H9 (cell line): ENCODE data around the gene MBNL1. TPM values are rescaled to one million over a fixed set of nuclear protein-coding genes. Genes with fewer than 3 reads are reported as not detected.

Source experiments
- DNase-seq: peaks from one replicate; pipeline ENCODE4 v3.0.0-alpha.2; 2017
- H2AFZ ChIP-seq: one replicate; pipeline ENCODE4 v1.6.1; 2013; ENCODE audit warnings: mild to moderate bottlenecking, low read length, control low read depth, moderate library complexity
- H2AK5ac ChIP-seq: 2 replicates; pipeline ENCODE4 v1.6.1; 2013; ENCODE audit warnings: low read length, control low read depth, mixed read lengths; ENCODE audit not compliant: insufficient read length
- H2BK120ac ChIP-seq: one replicate; pipeline ENCODE4 v1.6.1; 2013; ENCODE audit warnings: low read depth, mild to moderate bottlenecking, low read length, control low read depth, inconsistent platforms; ENCODE audit not compliant: poor library complexity, severe bottlenecking
- H2BK12ac ChIP-seq: 2 replicates; pipeline ENCODE4 v1.6.1; 2013; ENCODE audit warnings: low read length, control low read depth, mixed read lengths, low read depth; ENCODE audit not compliant: insufficient read length
- H2BK15ac ChIP-seq: 2 replicates; pipeline ENCODE4 v1.6.1; 2013; ENCODE audit warnings: low read depth, low read length, control low read depth
- H2BK20ac ChIP-seq: one replicate; pipeline ENCODE4 v1.6.1; 2013; ENCODE audit warnings: low read depth, mild to moderate bottlenecking, low read length, control low read depth, inconsistent platforms; ENCODE audit not compliant: poor library complexity, severe bottlenecking
- H2BK5ac ChIP-seq: 2 replicates; pipeline ENCODE4 v1.6.1; 2013; ENCODE audit warnings: low read length, control low read depth, mixed read lengths; ENCODE audit not compliant: insufficient read length
- H3K14ac ChIP-seq: 2 replicates; pipeline ENCODE4 v1.6.1; 2013; ENCODE audit warnings: low read length, control low read depth; ENCODE audit not compliant: insufficient read depth
- H3K18ac ChIP-seq: 2 replicates; pipeline ENCODE4 v1.6.1; 2013; ENCODE audit warnings: low read depth, mild to moderate bottlenecking, mixed read lengths, low read length, control low read depth; ENCODE audit not compliant: insufficient read length
- H3K23ac ChIP-seq: 2 replicates; pipeline ENCODE4 v1.6.1; 2013; ENCODE audit warnings: low read length, control low read depth, mixed read lengths, low read depth; ENCODE audit not compliant: insufficient read length
- H3K23me2 ChIP-seq: 2 replicates; pipeline ENCODE4 v1.6.1; 2013; ENCODE audit warnings: low read depth, mild to moderate bottlenecking, mixed read lengths, low read length, control low read depth; ENCODE audit not compliant: insufficient read length, poor library complexity, severe bottlenecking
- H3K27ac ChIP-seq: 2 replicates; pipeline ENCODE4 v1.5.1; 2013; ENCODE audit warnings: low read length, control low read depth, mixed read lengths, low read depth; ENCODE audit not compliant: insufficient read length
- H3K27me3 ChIP-seq: 2 replicates; pipeline ENCODE4 v1.6.1; 2013; ENCODE audit warnings: low read length, control low read depth, inconsistent platforms; ENCODE audit not compliant: insufficient read depth
- H3K4ac ChIP-seq: 2 replicates; pipeline ENCODE4 v1.6.1; 2013; ENCODE audit warnings: low read depth, mild to moderate bottlenecking, control low read depth, inconsistent platforms, low read length, moderate library complexity
- H3K4me1 ChIP-seq: 2 replicates; pipeline ENCODE4 v1.6.1; 2013; ENCODE audit warnings: low read length, control low read depth, inconsistent platforms; ENCODE audit not compliant: insufficient read depth
- H3K4me2 ChIP-seq: 2 replicates; pipeline ENCODE4 v1.6.1; 2013; ENCODE audit warnings: low read length, control low read depth, mixed read lengths; ENCODE audit not compliant: insufficient read length, insufficient read depth
- H3K56ac ChIP-seq: 2 replicates; pipeline ENCODE4 v1.6.1; 2013; ENCODE audit warnings: low read depth, mild to moderate bottlenecking, mixed read lengths, low read length, control low read depth; ENCODE audit not compliant: insufficient read length
- H3K79me1 ChIP-seq: 2 replicates; pipeline ENCODE4 v1.6.1; 2013; ENCODE audit warnings: low read depth, mild to moderate bottlenecking, moderate library complexity, low read length, control low read depth, inconsistent platforms; ENCODE audit not compliant: insufficient read depth, poor library complexity, severe bottlenecking
- H3K79me2 ChIP-seq: 2 replicates; pipeline ENCODE4 v1.6.1; 2013; ENCODE audit warnings: low read length, control low read depth, inconsistent platforms; ENCODE audit not compliant: insufficient read depth
- H3K9ac ChIP-seq: 2 replicates; pipeline ENCODE4 v1.6.1; 2013; ENCODE audit warnings: low read length, control low read depth, mixed read lengths; ENCODE audit not compliant: insufficient read length; ENCODE audit errors: extremely low read depth
- H3K9me3 ChIP-seq: one replicate; pipeline ENCODE4 v1.6.1; 2013; ENCODE audit warnings: low read depth, low read length, inconsistent platforms; ENCODE audit not compliant: control insufficient read depth
- H3T11ph ChIP-seq: one replicate; pipeline ENCODE4 v1.6.1; 2013; ENCODE audit warnings: mild to moderate bottlenecking, low read length, control low read depth, inconsistent platforms
- H4K20me1 ChIP-seq: one replicate; pipeline ENCODE4 v1.6.1; 2013; ENCODE audit not compliant: control insufficient read depth, insufficient read length, insufficient read depth
- H4K5ac ChIP-seq: 2 replicates; pipeline ENCODE4 v1.6.1; 2013; ENCODE audit warnings: low read depth, mild to moderate bottlenecking, mixed read lengths, low read length, control low read depth; ENCODE audit not compliant: insufficient read length
- H4K8ac ChIP-seq: replicated peaks from 2 replicates; pipeline ENCODE4 v1.6.1; 2013; ENCODE audit warnings: low read length, control low read depth, mixed read lengths, low read depth; ENCODE audit not compliant: insufficient read length
- H4K91ac ChIP-seq: 2 replicates; pipeline ENCODE4 v1.6.1; 2013; ENCODE audit warnings: low read depth, mild to moderate bottlenecking, moderate library complexity, mixed read lengths, low read length, control low read depth; ENCODE audit not compliant: insufficient read length
- H3K27ac Mint-ChIP-seq, 3 experiments: 2 replicates in 2 of 3; 3 replicates in 1 of 3; pipeline ENCODE4 v1.8.0; 2020 to 2021; ENCODE audit warnings: mixed read lengths in 3 of 3, mild to moderate bottlenecking in 1 of 3, moderate library complexity in 1 of 3
- H3K27me3 Mint-ChIP-seq: 2 replicates; pipeline ENCODE4 v1.8.0; 2021; ENCODE audit warnings: low read depth, mild to moderate bottlenecking, moderate library complexity, mixed read lengths
- H3K36me3 Mint-ChIP-seq, 3 experiments: 2 replicates in 2 of 3; 3 replicates in 1 of 3; pipeline ENCODE4 v1.8.0; 2020 to 2021; ENCODE audit warnings: low read depth in 3 of 3, mixed read lengths in 3 of 3; ENCODE audit not compliant: insufficient read depth in 1 of 3
- H3K4me1 Mint-ChIP-seq, 2 experiments: 2 replicates each; pipeline ENCODE4 v1.8.0; 2020; ENCODE audit warnings: mixed read lengths in 2 of 2
- H3K4me3 Mint-ChIP-seq, 2 experiments: 2 replicates in 1 of 2; 3 replicates in 1 of 2; pipeline ENCODE4 v1.8.0; 2020 to 2021; ENCODE audit warnings: mild to moderate bottlenecking in 2 of 2, mixed read lengths in 2 of 2, moderate library complexity in 1 of 2
- H3K9me3 Mint-ChIP-seq, 2 experiments: 2 replicates in 1 of 2; 3 replicates in 1 of 2; pipeline ENCODE4 v1.8.0; 2020; ENCODE audit warnings: mild to moderate bottlenecking in 2 of 2, mixed read lengths in 2 of 2, moderate library complexity in 1 of 2
- WGBS: extraction: QIAGEN DNeasy Blood & Tissue Kit; methylation state at CpG from one replicate; pipeline ENCODE4 v1.1.7; 2013; ENCODE audit warnings: missing lambda C conversion rate, low lambda C conversion rate, mixed read lengths; ENCODE audit not compliant: insufficient read length; ENCODE audit errors: extremely low coverage; 5-methylcytosine and 5-hydroxymethylcytosine counted together
- total RNA-seq: library from RNA; stranded (reverse); gene quantifications from 2 replicates; pipeline ENCODE4 v1.2.1, GENCODE V29; 2021
- TF ChIP-seq, protein P1 (sequence below): fragments of 200-600 bp; sonication (generic); conservative IDR thresholded peaks from 3 replicates; pipeline ENCODE4 v1.8.0; 2021; ENCODE audit warnings: antibody characterized with exemption, mild to moderate bottlenecking

Gene MBNL1
- total RNA-seq, 1 experiment from 2014 or later: 14.9 TPM

DNA sequence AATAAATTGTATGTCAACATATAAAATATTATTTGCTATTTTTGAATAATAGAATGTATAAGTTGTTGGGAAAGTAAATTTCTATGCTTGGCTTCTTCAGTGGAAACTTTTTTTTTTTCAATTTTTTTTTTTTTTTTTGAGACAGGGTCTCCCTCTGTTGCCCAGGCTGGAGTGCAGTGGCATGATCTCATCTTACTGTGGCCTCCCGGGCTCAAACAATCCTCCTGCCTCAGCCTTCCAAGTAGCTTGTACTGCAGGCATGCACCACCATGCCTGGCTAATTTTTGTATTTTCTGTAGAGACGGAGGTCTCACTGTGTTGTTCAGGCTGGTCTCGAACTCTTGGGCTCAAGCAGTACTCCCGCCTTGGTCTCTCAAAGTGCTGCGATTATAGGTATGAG is 16.8 kb downstream of the MBNL1 start:
- H4K91ac ChIP-seq: no peak overlapping the region
- H3K9me3 Mint-ChIP-seq: no peaks in the 10 kb centered on the region
- no peak overlapping the region for H3K18ac ChIP-seq
- no peak overlapping the region for H4K5ac ChIP-seq
- H3K9me3 ChIP-seq: no peaks in the 10 kb centered on the region
- peaks cover 17 to 25% of the 10 kb centered on the region in 2 experiments for H3K4me1 Mint-ChIP-seq
- no peak overlapping the region for H3K9ac ChIP-seq
- no CpG with 5 or more reads among the region's 5 CpGs for whole genome bisulfite sequencing
- no peaks in the 10 kb centered on the region for H4K20me1 ChIP-seq
- no peak for DNase-seq
- H2AK5ac ChIP-seq: no peak overlapping the region
- H2AFZ ChIP-seq: no peak overlapping the region
- no peak overlapping the region for H3K56ac ChIP-seq
- H3K27ac ChIP-seq: no peak overlapping the region
- H3K4me3 Mint-ChIP-seq: no peak overlapping the region
- no peak overlapping the region for H3K4me2 ChIP-seq
- no peaks in the 10 kb centered on the region for H3K36me3 Mint-ChIP-seq
- H2BK120ac ChIP-seq: no peak overlapping the region
- no peaks in the 10 kb centered on the region; the same call in 1 of the 2 replicates for H3K4me1 ChIP-seq
- no peak overlapping the region for H3T11ph ChIP-seq
- H3K27ac Mint-ChIP-seq: no peak overlapping the region
- TF ChIP-seq, protein P1, sequence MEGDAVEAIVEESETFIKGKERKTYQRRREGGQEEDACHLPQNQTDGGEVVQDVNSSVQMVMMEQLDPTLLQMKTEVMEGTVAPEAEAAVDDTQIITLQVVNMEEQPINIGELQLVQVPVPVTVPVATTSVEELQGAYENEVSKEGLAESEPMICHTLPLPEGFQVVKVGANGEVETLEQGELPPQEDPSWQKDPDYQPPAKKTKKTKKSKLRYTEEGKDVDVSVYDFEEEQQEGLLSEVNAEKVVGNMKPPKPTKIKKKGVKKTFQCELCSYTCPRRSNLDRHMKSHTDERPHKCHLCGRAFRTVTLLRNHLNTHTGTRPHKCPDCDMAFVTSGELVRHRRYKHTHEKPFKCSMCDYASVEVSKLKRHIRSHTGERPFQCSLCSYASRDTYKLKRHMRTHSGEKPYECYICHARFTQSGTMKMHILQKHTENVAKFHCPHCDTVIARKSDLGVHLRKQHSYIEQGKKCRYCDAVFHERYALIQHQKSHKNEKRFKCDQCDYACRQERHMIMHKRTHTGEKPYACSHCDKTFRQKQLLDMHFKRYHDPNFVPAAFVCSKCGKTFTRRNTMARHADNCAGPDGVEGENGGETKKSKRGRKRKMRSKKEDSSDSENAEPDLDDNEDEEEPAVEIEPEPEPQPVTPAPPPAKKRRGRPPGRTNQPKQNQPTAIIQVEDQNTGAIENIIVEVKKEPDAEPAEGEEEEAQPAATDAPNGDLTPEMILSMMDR: no peak
- H3K4ac ChIP-seq: no peak overlapping the region
- peaks cover 2% of the 10 kb centered on the region; the same call in 1 of the 2 replicates for H3K79me2 ChIP-seq
- no peaks in the 10 kb centered on the region for H3K23me2 ChIP-seq
- H2BK5ac ChIP-seq: no peak overlapping the region
- no peak overlapping the region for H2BK12ac ChIP-seq
- H3K27me3 Mint-ChIP-seq: no peaks in the 10 kb centered on the region
- H3K27me3 ChIP-seq: no peaks in the 10 kb centered on the region
- H2BK15ac ChIP-seq: no peak overlapping the region
- H3K14ac ChIP-seq: no peak overlapping the region
- no peak overlapping the region for H4K8ac ChIP-seq
- no peak overlapping the region for H2BK20ac ChIP-seq
- no peaks in the 10 kb centered on the region for H3K79me1 ChIP-seq
- no peak overlapping the region for H3K23ac ChIP-seq
